GM18907 (cell line): ENCODE data around the gene NCOA6.
A peak's percentile ranks its signal among the peaks of the same experiment; 100 is the strongest.

ENCODE experiments used
- ATAC-seq: cut with Tn5 transposase; IDR thresholded peaks from one replicate; pipeline ENCODE4 v1.9.1; 2021; ENCODE audit warnings: mild to moderate bottlenecking, moderate library complexity; ENCODE audit not compliant: unreplicated experiment

The NCOA6 gene

GRCh38 chr20:34706302-34706875 is 119.1 kb downstream of the NCOA6 start:
- ATAC-seq = no peak

GRCh38 chr20:34705397-34706301 is 119.8 kb downstream of the NCOA6 start:
- no peak for ATAC-seq

- no peak for ATAC-seq
Observed at GRCh38 chr20:34705008-34705396, 120.4 kb downstream of the NCOA6 start.

- ATAC-seq = peak; percentile 46
Observed at GRCh38 chr20:34704177-34705007, 121.1 kb downstream of the NCOA6 start, which contains the start of gene TP53INP2. TP53INP2 (plus strand) TSS chr20:34704344; CDS start chr20:34708740, 4,396 bp downstream.

- peak; percentile 1 for ATAC-seq
Observed at GRCh38 chr20:34703424-34704176, 121.9 kb downstream of the NCOA6 start.

- no peak for ATAC-seq
Observed at GRCh38 chr20:34703061-34703423, 122.4 kb downstream of the NCOA6 start.

- ATAC-seq = no peak
Observed at GRCh38 chr20:34701405-34702085, 123.9 kb downstream of the NCOA6 start.

- ATAC-seq = no peak
Observed at GRCh38 chr20:34693414-34693813, 132.0 kb downstream of the NCOA6 start.

- ATAC-seq = no peak
Observed at GRCh38 chr20:34691838-34692237, 133.6 kb downstream of the NCOA6 start.

- ATAC-seq = no peak
Observed at GRCh38 chr20:34689486-34689885, 136.0 kb downstream of the NCOA6 start.

GRCh38 chr20:34683667-34684066 is 141.8 kb downstream of the NCOA6 start:
- ATAC-seq = no peak

GRCh38 chr20:34680586-34681175 is 144.8 kb downstream of the NCOA6 start:
- no peak for ATAC-seq

GRCh38 chr20:34676642-34677373 is 148.6 kb downstream of the NCOA6 start, which contains the start of gene PIGU:
PIGU (minus strand) TSS chr20:34677092; CDS start chr20:34677085, 7 bp downstream.
- ATAC-seq = peak; percentile 94

- no peak for ATAC-seq
Observed at GRCh38 chr20:34675993-34676641, 149.3 kb downstream of the NCOA6 start.

GRCh38 chr20:34675561-34675960 is 149.9 kb downstream of the NCOA6 start:
- ATAC-seq = no peak

GRCh38 chr20:34673412-34673811 is 152.0 kb downstream of the NCOA6 start:
- no peak for ATAC-seq

GRCh38 chr20:34669094-34669493 is 156.4 kb downstream of the NCOA6 start:
- ATAC-seq = no peak
